Measurements from ENCODE around the gene NUDT5.

DNA sequence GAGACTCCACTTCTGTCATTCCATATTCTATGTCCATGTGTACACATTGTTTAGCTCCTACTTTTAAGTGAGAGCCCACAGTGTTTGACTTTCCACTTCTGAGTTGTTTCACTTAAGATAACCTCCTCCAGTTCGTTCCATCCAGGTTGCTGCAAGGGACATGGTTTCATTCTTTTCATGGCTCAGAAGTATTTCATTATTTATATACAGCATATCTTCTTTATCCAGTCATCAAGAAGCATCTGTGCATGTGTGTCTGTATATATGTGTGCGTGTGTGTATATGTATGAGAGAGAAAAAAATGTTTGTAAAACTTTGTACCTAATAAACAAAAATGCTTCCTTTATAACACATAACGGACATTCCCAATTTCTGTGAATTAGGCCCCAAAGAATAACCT, 60.1 kb downstream of the NUDT5 start:
- TF ChIP-seq, protein P1, sequence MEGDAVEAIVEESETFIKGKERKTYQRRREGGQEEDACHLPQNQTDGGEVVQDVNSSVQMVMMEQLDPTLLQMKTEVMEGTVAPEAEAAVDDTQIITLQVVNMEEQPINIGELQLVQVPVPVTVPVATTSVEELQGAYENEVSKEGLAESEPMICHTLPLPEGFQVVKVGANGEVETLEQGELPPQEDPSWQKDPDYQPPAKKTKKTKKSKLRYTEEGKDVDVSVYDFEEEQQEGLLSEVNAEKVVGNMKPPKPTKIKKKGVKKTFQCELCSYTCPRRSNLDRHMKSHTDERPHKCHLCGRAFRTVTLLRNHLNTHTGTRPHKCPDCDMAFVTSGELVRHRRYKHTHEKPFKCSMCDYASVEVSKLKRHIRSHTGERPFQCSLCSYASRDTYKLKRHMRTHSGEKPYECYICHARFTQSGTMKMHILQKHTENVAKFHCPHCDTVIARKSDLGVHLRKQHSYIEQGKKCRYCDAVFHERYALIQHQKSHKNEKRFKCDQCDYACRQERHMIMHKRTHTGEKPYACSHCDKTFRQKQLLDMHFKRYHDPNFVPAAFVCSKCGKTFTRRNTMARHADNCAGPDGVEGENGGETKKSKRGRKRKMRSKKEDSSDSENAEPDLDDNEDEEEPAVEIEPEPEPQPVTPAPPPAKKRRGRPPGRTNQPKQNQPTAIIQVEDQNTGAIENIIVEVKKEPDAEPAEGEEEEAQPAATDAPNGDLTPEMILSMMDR (IDR thresholded peaks at IDR 0.05), result no peak
- TF ChIP-seq EZH2 (IDR thresholded peaks at IDR 0.05; ENCODE audit: borderline replicate concordance, insufficient read depth, low read depth, low read length, poor library complexity, severe bottlenecking), result no peak
